ENCODE results near the gene CELF4.

The CELF4 gene

GRCh38 chr18:37419866-37420265 lies 145.7 kb downstream of the CELF4 start:
- in situ Hi-C loops (cut with HindIII; ENCODE audit: low pct_ligation_motif_present, low sequenced_read_pairs) = no loop called here
- no peak overlapping the region for H3K4me3 ChIP-seq (ENCODE audit: low read depth, low read length)
- no peaks in the 10 kb centered on the region for H3K36me3 ChIP-seq (replicated peaks)
- no peak overlapping the region for H3K27ac ChIP-seq
- DNase-seq = no peak
- no peak for TF ChIP-seq CTCF (IDR thresholded peaks at IDR 0.05; ENCODE audit: low read depth, low read length, missing control alignments)
- no peaks in the 10 kb centered on the region for H3K27me3 ChIP-seq (replicated peaks)

- DNase-seq = no peak
- no peaks in the 10 kb centered on the region for H3K27me3 ChIP-seq (replicated peaks)
- in situ Hi-C loops (cut with HindIII; ENCODE audit: low pct_ligation_motif_present, low sequenced_read_pairs) = no loop called here
- no peak overlapping the region for H3K27ac ChIP-seq
- H3K36me3 ChIP-seq (replicated peaks) = no peaks in the 10 kb centered on the region
- TF ChIP-seq CTCF (IDR thresholded peaks at IDR 0.05; ENCODE audit: low read depth, low read length, missing control alignments) = no peak
- no peak overlapping the region for H3K4me3 ChIP-seq (ENCODE audit: low read depth, low read length)
Measured at GRCh38 chr18:37419315-37419714, 146.3 kb downstream of the CELF4 start.

- in situ Hi-C loops (cut with HindIII; ENCODE audit: low pct_ligation_motif_present, low sequenced_read_pairs) = no loop called here
- Histone ChIP-seq H3K4me3 (ENCODE audit: low read depth, low read length) (no peak overlapping the region), H3K27me3 (replicated peaks) (no peaks in the 10 kb centered on the region), H3K36me3 (replicated peaks) (no peaks in the 10 kb centered on the region), H3K27ac (no peak overlapping the region)
- no peak for TF ChIP-seq CTCF (IDR thresholded peaks at IDR 0.05; ENCODE audit: low read depth, low read length, missing control alignments)
- no peak for DNase-seq
Measured at GRCh38 chr18:37414816-37415215, 150.8 kb downstream of the CELF4 start.

- Histone ChIP-seq H3K27ac (no peak overlapping the region), H3K36me3 (replicated peaks) (no peaks in the 10 kb centered on the region), H3K4me3 (ENCODE audit: low read depth, low read length) (no peak overlapping the region), H3K27me3 (replicated peaks) (no peaks in the 10 kb centered on the region)
- TF ChIP-seq CTCF (IDR thresholded peaks at IDR 0.05; ENCODE audit: low read depth, low read length, missing control alignments) = no peak
- no peak for DNase-seq
- in situ Hi-C loops (cut with HindIII; ENCODE audit: low pct_ligation_motif_present, low sequenced_read_pairs) = no loop called here
Measured at GRCh38 chr18:37412829-37413228, 152.8 kb downstream of the CELF4 start.

- H3K4me3 ChIP-seq (ENCODE audit: low read depth, low read length) = no peak overlapping the region
Measured at GRCh38 chr18:37412333-37412732, 153.3 kb downstream of the CELF4 start.

More at GRCh38 chr18:37412333-37412732, 153.3 kb downstream of the CELF4 start:
- Histone ChIP-seq H3K27me3 (replicated peaks) (no peaks in the 10 kb centered on the region), H3K36me3 (replicated peaks) (no peaks in the 10 kb centered on the region), H3K27ac (no peak overlapping the region)
- no peak for TF ChIP-seq CTCF (IDR thresholded peaks at IDR 0.05; ENCODE audit: low read depth, low read length, missing control alignments)
- DNase-seq = no peak
- in situ Hi-C loops (cut with HindIII; ENCODE audit: low pct_ligation_motif_present, low sequenced_read_pairs) = no loop called here
